WI38 (cell line): ENCODE data around the gene WFDC10A.

Source experiments
- H3K4me3 ChIP-seq: 2 replicates; pipeline ENCODE4 v1.5.1; 2011; ENCODE audit warnings: low read depth, mild to moderate bottlenecking, control low read depth, low read length
- TF ChIP-seq, protein P1 (sequence below): IDR thresholded peaks from 2 replicates; pipeline ENCODE4 v1.5.1; 2012; ENCODE audit warnings: low read depth, mild to moderate bottlenecking, control low read depth, low read length

Gene WFDC10A

DNA sequence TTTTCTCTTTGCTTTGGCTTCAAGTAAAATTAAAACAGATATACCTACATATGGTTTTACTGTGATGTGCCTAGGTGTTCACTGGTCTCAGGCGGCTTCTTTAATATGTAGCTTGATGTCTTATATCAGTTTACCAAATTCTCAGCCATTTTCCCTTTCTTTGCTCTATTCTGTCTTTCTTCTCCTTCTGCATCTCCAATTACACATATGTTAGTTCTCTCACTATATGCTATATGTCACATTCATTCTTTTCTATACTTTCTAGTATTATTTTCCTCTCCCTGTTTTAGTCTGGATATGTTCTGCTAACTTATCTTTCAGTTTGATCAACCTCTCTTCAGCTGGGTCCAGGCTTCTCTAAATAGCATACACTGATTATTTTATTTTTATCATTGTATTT lies 36.0 kb upstream of the WFDC10A start:
- TF ChIP-seq, protein P1, sequence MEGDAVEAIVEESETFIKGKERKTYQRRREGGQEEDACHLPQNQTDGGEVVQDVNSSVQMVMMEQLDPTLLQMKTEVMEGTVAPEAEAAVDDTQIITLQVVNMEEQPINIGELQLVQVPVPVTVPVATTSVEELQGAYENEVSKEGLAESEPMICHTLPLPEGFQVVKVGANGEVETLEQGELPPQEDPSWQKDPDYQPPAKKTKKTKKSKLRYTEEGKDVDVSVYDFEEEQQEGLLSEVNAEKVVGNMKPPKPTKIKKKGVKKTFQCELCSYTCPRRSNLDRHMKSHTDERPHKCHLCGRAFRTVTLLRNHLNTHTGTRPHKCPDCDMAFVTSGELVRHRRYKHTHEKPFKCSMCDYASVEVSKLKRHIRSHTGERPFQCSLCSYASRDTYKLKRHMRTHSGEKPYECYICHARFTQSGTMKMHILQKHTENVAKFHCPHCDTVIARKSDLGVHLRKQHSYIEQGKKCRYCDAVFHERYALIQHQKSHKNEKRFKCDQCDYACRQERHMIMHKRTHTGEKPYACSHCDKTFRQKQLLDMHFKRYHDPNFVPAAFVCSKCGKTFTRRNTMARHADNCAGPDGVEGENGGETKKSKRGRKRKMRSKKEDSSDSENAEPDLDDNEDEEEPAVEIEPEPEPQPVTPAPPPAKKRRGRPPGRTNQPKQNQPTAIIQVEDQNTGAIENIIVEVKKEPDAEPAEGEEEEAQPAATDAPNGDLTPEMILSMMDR, result no peak
- H3K4me3 ChIP-seq, result no peak overlapping the region

DNA sequence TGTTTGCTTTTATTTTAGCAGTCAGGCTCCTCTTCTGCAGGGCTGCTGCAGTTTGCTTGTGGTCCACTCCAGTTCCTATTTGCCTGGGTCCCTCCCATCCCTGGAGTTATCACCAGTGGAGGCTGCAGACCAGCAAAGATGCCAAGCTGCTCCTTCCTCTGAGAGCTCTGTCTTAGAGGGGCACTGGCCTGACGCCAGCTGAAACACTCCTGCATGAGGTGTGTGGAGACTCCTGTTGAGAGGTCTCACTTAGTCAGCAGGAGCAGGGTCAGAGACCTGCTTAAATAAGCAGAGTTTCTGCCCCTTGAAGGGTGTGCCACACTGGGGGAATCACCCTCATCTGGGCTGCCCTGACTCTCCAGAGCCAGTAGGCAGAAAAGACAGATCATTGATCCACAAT lies 34.3 kb upstream of the WFDC10A start:
- no peak overlapping the region for H3K4me3 ChIP-seq
- TF ChIP-seq, protein P1, result no peak

DNA sequence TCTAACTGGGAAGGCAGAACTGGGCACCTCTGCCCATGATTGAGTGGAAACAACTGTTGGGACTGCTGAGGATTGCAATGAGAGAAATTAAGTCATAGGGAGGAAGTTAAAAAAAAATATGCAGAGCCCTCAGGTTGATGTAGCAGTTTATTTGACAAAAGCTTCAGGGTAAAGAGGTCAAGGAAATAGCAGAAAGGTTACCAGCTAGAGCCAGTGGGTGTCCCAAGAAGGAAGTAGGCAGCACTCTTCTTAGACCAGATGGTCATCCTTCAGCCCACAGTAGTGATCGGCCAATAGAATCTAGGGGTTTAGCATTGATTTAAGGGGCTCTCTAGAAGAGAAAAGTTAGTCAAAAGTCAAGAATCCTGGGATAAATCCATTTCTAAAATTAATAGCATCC lies 21.7 kb upstream of the WFDC10A start:
- no peak overlapping the region for H3K4me3 ChIP-seq
- TF ChIP-seq, protein P1, result no peak

DNA sequence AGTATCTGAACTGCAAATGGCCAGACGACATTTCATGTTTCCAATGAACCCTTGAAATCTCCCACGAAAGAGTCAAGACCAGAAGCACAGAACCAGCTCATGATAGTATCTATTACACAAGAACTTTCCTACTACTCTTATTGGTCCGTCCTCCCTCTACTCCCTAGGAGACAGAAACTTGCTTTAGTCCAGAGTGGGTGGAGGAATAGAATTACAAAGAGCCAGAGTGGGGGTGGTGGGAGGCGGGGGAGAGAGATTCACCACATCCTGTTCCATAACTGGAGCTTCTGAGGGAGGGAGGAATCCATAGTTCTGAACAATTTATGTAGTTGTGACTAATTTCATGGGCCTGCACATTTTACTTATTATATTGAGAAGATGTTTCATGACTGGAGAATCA lies 18.5 kb upstream of the WFDC10A start:
- H3K4me3 ChIP-seq, result no peak overlapping the region
- TF ChIP-seq, protein P1, result no peak

DNA sequence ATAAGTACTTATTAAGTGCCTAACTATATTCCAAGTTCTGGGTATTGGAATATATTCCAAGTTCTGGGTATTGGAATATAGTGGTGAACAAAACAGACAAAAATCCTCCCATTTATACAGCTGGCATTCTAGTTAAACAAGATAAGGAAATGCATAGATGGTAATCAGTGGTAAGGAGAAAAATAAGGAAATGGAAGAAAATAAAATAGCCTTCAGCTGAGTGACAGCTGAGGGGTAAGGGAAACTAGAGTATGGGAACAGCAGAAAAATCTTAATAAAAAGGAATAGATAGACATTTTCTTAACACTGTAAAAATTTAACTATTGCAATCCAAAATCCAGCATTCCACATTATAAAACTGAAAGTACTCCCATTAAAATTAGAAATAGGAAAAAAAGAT lies 17.2 kb upstream of the WFDC10A start:
- TF ChIP-seq, protein P1, result no peak
- H3K4me3 ChIP-seq, result no peak overlapping the region

DNA sequence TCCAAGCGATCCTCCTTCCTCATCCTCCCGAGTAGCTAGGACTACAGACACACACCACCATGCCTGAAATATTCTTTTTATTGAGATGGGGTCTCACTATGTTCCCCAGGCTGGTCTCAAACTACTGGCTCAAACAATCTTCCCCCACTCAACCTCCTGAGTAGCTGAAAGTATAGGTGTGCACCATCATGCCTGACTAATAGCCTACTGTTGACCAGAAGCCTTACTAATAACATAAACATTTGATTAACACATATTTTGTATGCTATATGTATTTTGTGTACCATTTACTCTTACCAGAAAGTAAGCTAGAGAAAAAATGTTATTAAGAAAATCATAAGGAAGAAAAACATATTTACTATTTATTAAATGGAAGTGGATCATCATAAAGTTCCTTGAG lies 11.9 kb upstream of the WFDC10A start:
- no peak overlapping the region for H3K4me3 ChIP-seq
- TF ChIP-seq, protein P1, result no peak

DNA sequence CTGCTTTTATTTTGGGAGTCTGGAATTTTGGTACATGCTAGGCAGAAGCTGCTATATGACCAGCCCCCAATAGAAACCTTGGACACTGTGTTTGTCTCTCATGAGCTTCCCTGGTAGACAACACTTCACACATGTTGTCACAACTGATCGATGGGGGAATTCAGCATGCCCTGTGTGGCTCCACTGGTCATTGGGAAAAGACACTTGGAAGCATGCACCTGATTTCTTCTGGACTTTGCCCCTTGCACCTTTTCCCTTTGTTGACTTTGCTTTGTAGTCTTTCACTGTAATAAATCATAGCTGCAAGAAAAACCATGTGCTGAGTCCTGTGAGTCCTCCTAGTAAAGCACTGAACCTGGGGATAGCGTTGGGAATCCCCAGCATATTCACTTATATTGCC lies 7.9 kb upstream of the WFDC10A start:
- TF ChIP-seq, protein P1, result no peak

More for the DNA sequence above, 7.9 kb upstream of the WFDC10A start:
- no peak overlapping the region for H3K4me3 ChIP-seq
